GM18520 (cell line): ENCODE data around the gene POU2AF2.
"Not testable (repeated sequence)": the region's sequence is repeated elsewhere in the genome, so short reads cannot be mapped to it uniquely, and the experiment has no call there.

Source experiments
- ATAC-seq: cut with Tn5 transposase; IDR thresholded peaks from one replicate; pipeline ENCODE4 v1.9.1; 2021; ENCODE audit not compliant: unreplicated experiment

Gene POU2AF2

GRCh38 chr11:111258046-111258445 is 12.5 kb downstream of the POU2AF2 start:
- no peak for ATAC-seq

- ATAC-seq, result no peak
Observed at GRCh38 chr11:111259896-111260295, 14.4 kb downstream of the POU2AF2 start.

GRCh38 chr11:111260811-111261210 is 15.3 kb downstream of the POU2AF2 start:
- no peak for ATAC-seq

GRCh38 chr11:111264646-111265045 is 19.1 kb downstream of the POU2AF2 start:
- no peak for ATAC-seq

- no peak for ATAC-seq
Observed at GRCh38 chr11:111265421-111265820, 19.9 kb downstream of the POU2AF2 start.

GRCh38 chr11:111268303-111268702 is 22.8 kb downstream of the POU2AF2 start:
- not testable (repeated sequence) for ATAC-seq

GRCh38 chr11:111269146-111269868 is 23.8 kb downstream of the POU2AF2 start:
- no peak for ATAC-seq

- ATAC-seq, result no peak
Observed at GRCh38 chr11:111272420-111272819, 26.9 kb downstream of the POU2AF2 start.

GRCh38 chr11:111282562-111283075 is 37.1 kb downstream of the POU2AF2 start:
- ATAC-seq, result no peak

GRCh38 chr11:111283945-111284481 is 38.5 kb downstream of the POU2AF2 start:
- ATAC-seq, result no peak

GRCh38 chr11:111285189-111286091 is 39.9 kb downstream of the POU2AF2 start:
- no peak for ATAC-seq

- no peak for ATAC-seq
Observed at GRCh38 chr11:111291764-111292163, 46.2 kb downstream of the POU2AF2 start.

GRCh38 chr11:111292408-111292807 is 46.9 kb downstream of the POU2AF2 start:
- not testable (repeated sequence) for ATAC-seq

- ATAC-seq, result no peak
Observed at GRCh38 chr11:111296196-111296595, 50.7 kb downstream of the POU2AF2 start.

GRCh38 chr11:111297696-111298095 is 52.2 kb downstream of the POU2AF2 start:
- ATAC-seq, result no peak

- ATAC-seq, result no peak
Observed at GRCh38 chr11:111298413-111299100, 53.0 kb downstream of the POU2AF2 start, which contains the start of gene POU2AF3. Gene POU2AF3, plus strand, starts transcription at chr11:111298546. Its CDS starts 36 bp downstream, at chr11:111298582.

GRCh38 chr11:111299101-111300026 is 53.8 kb downstream of the POU2AF2 start:
- ATAC-seq, result no peak

- ATAC-seq, result no peak
Observed at GRCh38 chr11:111300569-111300968, 55.0 kb downstream of the POU2AF2 start.

GRCh38 chr11:111301004-111301841 is 55.7 kb downstream of the POU2AF2 start:
- no peak for ATAC-seq
